ENCODE data around the gene WDR7.
A peak's percentile ranks its signal among the peaks of the same experiment; 100 is the strongest.

Gene WDR7

DNA sequence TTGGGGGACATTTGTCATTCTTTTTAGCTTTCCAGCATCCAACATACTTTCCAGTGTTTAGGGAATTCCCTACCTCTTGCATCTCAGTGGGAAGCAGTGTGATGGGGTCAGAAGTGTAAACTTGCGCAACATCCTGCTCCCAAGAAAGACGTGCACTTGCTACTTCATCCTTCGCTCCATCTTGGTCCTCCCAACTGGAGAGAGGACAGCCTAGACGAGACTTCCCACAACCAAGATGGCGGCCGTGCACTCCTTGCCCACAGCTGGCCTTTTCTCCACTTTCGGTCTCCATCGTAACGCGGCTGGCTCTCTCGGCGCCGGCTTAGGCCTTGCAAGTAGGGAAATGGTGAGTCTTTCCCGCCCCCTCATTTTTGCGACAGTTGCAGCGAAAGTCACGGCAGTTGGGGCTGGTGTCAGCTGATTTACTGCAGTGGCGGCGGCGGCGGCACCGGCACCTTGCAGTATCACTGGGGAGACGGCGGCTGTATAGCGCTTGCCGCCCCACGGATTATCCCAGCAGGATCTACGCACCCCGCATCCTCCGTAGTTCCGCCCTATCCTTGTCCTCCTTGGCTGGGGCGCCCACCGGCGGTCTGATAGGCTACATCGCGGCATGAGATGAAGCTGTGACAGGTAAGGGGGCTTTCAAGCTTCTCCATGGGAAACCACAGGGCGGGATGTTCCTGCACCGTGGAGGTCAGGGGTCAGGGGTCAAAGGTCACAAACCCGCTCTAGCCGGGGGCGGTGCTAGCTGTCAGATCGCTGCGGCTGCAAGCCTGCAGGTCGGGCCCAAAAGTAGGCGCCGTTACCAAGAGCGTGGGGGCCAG is at the start of gene WDR7:
Gene WDR7, plus strand, starts transcription at position 416 of the 827 bp plus-strand sequence. CDS start 21,157 bp downstream, outside the sequence.
- DNase-seq (ENCODE audit: low spot score) = peak; percentile 86

DNA sequence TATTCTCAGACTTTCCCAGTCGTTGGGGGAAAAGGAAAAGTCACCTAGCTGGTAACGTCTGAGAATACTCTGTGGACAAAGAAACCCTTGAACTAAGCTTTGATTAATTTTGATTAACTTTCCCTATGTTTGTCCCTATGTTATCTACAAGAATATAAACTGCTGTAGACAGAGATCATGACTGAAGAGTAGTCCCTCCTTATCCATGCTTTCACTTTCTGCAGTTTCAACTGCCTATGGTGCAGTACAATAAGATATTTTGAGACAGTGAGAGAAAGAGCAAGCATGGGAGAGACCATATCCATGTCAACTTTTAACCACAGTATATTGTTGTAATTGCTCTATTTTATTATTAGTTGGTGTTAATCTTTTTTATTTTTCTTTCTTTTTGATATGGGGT is 44.5 kb upstream of the WDR7 start:
- no peak for DNase-seq (ENCODE audit: low spot score)

DNA sequence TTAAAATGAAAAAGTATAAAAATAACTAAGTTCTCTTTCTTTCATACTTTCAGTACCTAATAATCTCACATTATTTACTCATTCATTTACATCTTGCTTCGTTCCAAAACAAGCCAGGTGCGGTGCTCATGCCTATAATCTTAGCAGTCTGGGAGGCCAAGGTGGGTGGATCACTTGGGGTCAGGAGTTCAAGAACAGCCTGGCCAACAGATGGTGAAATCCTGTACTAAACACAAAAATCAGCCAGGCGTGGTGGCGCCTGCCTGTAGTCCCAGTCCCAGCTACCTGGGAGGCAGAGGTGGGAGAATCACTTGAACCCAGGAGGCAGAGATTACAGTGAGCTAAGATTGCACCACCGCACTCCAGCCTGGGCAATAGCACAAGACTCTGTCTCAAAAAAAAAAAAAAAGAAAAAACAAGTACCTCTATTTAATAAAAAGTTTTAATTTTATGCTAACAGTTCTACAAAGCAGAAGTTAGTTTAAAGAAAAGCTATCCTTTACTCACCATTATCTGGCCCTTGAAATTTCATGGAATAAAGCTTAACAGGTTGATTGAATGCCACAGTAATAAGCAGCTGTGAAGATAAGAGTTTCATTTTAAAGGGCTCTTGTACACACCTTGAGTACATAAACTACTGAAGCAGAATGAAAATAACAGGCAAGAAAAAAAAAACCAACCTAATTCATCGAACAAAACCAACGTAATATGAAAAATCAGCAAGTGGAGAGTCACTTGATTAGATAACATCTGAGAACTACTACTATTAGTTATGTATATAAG is 35.2 kb upstream of the WDR7 start:
- DNase-seq (ENCODE audit: low spot score) = no peak

DNA sequence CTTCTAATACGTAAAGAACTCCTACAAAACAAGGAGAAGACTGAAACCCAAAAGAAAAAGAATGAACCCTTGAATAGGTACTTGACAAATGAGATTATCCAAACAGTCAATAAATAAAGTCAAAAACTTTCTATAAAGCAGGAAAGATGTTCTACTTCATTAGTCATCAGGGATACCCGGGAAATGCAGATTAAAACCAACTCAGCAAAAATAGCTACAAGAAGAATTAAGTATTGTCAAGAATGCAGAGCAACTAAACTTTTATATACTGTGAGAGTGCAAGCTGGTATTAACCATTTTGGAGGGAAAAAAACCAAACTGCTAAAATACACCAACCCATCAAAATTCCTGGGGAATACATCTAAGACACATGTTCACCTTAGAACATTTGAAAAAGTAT is 23.2 kb upstream of the WDR7 start:
- no peak for DNase-seq (ENCODE audit: low spot score)

DNA sequence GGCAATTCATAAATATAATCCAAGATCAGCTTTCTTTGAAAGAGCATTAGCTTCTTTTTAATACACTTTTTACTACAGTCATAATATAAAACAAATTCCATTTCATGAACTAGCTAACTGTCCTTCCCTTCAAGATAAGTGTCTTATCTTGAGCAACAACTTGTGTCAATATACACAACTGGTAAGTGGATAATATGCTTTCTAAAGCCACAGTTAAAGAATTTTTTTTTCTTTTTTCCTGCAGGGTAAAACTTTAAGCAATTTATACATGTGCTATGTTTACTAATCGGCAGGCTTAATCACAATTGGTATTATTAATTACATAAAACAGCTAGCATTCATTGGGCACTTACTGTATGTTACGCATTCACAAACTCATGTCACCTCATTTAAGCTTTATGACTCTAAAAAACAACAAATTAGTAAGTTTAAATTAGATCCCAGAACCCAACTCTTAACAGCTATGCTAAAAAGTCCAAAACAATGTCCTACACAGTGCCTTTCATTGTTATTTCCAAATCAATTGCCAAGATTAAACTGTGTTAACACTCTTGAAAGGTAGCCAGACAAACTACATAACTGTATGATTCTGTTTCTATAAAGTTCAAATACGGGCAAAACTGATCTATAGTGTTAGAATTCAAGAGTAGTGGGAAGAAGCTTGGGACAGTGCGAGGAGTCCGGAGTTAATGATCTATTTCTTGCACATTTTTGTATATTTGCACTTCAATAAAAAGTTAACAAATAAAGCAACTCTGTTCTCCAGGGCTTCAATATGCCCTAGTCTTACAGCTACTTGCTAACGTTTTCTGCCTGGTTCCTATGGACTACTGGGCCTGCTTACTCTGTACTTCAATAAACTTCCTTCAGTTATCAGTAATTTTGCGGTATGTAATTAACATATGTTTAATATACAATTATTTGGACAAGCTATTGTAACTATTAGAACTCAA is 18.8 kb upstream of the WDR7 start:
- DNase-seq (ENCODE audit: low spot score) = no peak

DNA sequence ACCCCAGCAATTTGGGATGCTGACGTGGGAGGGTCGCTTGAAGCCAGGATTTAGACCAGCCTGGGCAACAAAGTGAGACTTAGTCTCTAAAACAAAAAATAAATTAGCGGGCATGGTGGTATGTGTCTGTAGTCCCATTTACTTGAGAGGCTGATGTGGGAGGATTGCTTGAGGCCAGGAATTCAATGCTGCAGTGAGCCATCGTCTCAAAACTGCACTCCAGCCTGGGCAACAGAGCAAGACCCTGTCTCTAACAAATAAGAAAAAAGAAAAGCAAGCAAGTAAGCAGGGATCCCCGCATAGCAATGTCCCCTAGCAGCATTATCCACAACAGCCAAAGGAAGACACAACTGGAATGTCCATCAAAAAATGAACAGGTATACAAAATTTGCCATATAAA is 16.2 kb upstream of the WDR7 start:
- no peak for DNase-seq (ENCODE audit: low spot score)

DNA sequence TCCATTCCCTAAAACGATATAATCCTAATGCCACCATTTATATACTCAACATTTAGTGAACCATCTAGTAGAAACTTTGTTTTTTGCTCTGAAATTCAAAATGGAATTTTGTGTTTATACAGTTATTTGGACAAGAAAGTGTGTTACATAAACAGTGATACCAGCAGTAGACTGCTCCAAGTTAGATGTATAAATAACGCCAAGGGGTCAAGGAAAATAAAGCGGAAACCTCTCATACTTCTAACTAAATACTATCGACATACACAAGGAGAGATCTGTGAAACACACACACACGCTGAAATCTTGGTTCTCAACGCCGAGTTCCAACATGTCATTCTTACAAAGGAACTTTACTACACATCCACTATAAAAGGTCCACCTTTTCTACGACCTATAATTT is 14.0 kb upstream of the WDR7 start:
- no peak for DNase-seq (ENCODE audit: low spot score)

DNA sequence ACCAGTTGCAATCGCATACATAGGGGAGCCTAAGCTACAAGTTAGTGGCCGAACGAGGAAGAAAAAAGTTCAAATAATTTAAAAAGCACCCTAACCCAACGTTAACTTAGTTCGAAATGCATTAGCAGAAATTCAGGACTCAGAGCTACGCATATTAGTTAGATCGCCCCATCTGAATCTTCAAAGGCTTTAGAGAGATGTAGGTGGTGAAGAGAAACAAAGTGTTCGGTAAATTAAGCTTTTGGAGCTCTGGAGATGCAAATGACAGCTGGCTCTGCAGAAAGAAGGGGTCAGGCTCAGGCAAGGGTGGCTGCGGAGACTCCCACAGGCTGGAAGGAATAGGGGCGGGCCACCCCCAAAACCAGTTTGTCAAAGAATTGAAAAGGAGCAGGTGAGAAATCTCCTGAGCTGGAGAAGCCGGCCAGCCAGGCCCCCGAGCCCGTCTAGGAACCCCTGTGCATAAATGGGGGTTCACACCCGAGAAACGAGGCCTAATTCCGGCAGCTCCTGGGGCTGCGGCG is 13.4 kb upstream of the WDR7 start:
- DNase-seq (ENCODE audit: low spot score) = no peak

DNA sequence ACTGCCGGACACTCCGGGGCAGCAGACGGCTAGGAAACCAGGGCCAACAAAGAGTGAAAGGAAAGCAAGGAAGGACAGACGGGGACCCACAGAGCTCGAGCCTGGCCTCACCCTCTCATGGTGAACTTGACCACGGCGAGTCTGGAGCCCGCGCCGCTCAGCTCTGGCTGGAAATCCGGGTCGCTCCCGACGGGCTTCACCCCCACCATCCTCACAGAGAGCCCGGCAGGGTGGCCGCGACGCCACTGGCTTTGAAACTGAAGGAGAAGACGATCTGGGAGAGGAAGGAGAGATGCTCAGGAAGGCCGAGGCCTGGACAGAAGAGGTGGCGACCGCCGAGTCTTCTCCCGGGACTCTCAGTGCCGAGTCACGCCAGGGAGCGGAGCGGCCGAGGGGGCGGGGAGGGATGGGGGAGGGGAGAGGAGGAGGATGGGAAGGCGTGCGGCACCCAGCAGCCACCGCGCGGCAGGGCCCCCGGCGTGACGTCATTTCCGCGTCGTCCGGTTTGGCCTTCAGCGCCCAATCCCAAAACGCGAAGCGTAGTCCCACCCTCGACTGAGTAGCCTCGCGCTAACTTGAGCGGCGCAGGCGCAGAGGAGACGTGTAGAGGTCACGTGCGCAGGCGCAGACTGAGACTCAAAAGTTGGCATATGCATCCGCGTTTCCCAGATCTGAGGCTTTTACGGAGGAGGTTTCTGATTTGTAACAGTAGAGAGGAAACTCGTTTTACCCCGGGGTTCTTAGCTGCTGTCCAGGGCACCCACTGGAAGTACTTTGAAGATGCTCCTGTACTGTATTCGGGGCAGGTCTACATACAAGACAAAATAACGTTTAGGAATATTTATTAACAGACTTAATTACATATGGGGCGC is 12.7 kb upstream of the WDR7 start, which contains the start of gene TXNL1:
Gene TXNL1, minus strand, starts transcription at position 361 of the 872 bp plus-strand sequence. Its CDS starts 152 bp downstream, at position 209.
- DNase-seq (ENCODE audit: low spot score) = peak; percentile 95

DNA sequence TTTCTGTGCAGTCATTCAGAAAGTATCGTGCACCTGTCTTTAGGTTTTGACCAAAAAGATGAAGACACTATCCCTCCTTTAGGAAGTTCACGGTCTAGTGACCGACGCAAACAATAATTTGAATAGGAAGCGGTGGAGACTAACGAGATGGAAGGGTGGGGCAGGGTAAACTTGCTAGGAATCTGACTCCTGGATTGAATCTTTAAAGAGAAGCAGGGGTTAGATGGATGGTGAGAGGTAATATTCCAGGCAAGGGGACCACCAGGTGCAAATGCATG is 12.1 kb upstream of the WDR7 start:
- DNase-seq (ENCODE audit: low spot score) = no peak

DNA sequence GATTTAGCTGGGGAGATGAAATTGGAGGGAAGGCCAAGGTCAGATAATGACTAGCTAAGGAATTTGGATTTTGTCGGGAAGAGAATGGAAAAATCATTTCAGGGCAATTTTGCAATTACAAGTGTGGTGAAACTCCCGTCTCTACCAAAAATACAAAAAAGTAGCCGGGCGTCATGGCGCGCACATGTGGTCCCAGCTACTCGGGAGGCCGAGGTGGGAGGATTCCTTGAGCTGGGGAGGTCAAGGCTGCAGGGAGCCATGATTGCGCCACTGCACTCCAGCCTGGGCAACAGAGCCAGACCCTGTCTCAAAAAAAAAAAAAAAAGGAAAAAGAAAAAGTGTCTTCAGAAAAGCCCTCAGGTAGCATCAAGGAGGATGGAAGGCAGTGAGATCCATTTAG is 11.6 kb upstream of the WDR7 start:
- no peak for DNase-seq (ENCODE audit: low spot score)

DNA sequence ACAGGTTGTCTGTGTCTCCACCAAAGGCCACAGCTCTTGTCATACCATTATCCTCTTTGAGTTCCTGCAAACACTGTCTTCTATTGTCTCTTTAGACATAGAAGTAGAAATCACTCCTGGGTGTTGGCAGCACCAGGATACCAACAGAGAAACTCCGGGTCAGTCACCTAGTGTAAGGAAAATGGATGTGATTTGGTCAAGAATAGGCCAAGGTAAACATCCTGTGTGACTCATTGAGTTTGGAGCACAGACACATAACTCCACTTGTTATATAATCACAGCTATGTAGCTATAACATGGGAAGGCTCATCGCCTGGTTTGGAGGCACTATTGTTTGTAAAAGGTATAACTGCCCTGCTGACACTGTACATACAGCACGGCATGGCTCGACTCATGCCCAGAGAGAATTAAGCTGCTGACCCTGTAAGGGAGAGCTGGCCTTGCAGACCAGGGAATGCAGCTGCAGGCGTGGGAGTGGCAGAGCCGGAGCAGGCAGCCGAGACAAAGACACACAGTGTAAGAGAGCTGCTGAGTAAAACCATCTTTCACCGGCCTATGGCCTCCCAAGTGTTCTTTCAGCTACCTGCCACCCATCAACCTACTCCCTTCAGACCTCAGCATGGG is 9.3 kb upstream of the WDR7 start:
- DNase-seq (ENCODE audit: low spot score) = no peak

DNA sequence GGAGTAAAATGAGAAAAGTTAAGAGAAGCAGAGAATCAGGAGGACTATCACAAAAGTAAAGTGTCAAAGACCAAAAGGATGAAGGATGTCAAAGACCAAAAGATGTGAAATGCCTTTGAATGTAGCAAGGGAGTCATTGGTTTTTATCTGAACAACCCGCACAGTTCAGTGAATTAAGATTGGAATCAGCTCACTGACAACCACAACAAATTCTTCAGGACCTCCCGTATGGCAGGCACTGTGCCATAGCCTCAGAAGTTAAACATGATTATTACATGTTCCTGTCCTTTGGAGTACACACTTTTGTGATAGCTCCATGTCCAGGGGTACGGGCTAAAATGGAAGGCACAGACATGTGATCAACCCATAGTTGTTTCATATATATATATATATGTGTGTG is 7.8 kb upstream of the WDR7 start:
- DNase-seq (ENCODE audit: low spot score) = no peak

DNA sequence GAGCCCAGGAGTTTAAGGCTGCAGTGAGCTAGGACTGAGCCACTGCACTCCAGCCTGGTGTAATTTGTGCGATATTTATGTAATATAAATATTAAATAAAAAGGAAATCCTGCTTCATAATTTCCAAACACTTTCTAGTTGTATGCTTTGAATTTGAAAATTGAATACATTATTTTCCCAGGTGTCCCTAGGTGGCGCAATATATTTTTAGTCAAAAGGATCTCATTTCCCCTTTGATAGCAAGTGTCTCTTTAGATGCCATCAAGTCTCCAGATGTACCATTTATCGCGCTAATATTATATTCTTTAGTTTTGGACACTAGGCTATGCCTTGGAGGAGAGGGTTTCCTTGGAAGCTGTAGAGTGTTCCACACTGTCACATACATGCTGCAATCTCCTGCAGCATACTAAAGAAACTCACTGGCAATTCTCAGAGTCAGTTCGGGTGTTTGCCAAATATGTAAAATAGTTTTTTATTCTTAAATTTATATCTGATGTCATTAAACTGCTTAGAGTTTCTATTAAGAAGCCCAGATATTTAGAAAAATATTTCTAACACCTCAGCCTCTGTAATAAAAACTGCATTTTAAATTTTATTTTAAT is 5.6 kb upstream of the WDR7 start:
- no peak for DNase-seq (ENCODE audit: low spot score)

DNA sequence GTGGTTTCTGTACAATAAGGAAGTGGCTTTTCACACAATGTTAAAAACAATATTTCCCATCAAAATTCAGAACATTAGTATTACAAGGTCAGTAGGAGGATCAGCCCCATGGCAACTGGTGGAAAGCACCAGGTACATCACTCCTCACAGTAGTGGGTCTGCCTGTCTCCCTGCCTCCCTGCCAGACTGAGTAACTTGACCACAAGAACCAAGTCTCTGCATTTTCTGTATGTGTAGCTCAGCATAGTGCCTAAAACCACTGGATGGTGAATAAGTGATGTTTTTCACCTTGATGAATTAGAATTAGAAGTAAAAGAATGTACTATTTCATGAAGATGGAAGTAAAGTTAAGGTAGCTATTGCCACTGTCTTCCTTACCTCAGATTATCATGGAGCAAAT is 4.1 kb upstream of the WDR7 start:
- no peak for DNase-seq (ENCODE audit: low spot score)

DNA sequence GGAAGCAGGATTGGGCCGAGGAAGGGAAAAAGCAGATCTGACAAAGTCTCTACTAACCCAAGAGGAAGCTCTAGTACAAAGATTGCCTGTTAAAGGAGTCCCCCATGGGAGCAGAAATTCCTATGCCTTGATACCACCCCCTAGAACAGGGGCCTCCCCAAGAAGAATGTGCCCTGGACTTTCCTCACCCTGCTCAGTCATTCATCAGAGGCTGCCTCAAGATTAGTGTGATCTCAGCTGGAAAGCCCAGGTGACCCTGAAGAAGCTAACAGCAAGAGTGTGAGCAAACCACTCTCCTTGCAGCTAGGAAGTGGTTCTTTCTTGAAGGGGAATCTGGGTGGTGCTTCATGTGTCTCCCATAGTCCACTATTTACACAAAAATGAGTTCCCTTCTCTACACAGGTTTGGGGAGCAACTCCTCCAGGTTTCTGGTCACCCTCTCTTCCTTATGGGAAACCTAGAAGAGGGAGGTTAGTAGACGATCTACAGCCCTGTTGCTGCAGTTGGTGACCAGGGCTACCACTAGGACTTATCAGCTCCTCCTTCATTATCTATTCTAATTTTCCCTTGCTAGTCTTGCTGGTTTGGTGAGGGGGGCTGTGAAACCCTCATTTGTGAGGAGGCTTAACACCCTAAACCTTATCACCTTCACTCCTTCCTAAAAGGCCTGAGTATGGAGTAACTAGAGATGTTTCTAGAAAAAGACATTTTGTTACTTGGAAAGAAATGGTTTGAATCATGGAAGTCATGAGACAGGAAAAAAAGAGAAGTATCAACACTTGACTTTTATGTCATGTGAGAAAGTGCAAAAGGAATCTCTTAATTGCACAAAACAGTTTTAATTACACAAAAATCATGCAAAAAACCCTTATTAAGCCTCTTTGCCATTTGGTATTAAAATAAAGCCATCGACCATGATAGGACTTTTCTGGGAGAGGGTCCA is 2.9 kb upstream of the WDR7 start:
- DNase-seq (ENCODE audit: low spot score) = no peak

DNA sequence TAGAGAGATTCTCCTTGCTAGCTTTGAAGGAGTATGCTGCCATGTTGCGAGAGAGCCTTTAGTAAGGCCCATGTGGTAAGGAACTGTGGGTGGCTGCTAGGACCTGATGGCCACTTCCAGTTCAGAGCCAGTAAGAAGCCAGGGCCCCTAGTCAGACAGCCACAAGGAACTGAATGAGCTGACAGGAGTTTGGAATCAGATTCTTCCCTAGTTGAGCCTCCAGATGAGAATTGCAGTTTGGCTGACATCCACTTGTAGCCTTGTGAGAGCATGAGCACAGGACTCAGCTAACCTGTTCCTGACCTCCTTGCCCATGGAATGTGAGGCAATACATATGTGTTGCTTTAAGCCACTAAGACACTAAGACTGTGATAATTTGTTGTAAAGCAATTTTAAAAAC is 1.2 kb upstream of the WDR7 start:
- no peak for DNase-seq (ENCODE audit: low spot score)

DNA sequence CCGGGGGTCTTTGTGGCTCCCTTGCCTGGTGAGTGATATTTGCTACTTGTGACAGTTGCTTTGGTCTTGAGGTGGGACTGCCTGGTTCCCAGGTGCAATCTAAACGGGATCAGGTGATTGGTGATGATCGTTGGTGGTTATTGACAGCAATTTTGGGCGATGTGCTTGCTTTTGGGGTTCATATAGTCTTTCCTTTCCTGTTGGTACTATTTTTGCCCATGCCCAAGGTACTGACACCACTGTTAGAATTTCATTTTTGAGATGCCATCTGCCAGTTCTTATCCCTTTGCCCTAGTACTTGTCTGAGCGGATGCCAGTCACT is 573 bp downstream of the WDR7 start:
- DNase-seq (ENCODE audit: low spot score) = no peak

DNA sequence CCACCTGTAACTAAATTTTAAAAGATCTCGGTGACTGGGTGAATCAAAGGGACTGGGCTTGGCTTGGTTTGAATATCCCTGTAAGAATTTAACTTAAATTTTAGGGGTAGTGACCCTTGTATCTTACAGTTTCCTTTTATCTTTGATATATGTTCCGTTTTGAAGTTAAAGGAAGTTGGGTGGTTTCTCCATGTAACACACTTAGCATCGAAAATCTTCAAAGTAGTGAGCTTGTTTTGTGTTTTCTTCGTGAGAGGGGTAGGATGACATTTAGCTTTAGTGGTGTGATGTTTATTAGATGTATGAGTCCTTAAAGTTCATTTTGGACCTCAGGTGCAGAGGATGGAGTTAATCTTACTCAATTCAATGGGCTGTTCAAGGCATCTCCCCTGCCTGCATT is 1.6 kb downstream of the WDR7 start:
- DNase-seq (ENCODE audit: low spot score) = no peak
